Neural progenitor cell (in vitro differentiated cells): ENCODE results near the gene KCNJ18.
"Not testable (repeated sequence)": the region's sequence is repeated elsewhere in the genome, so short reads cannot be mapped to it uniquely, and the experiment has no call there.

ENCODE experiments used
- EZH2 ChIP-seq: fragments of 200-600 bp; sonication (generic); IDR thresholded peaks from 2 replicates; pipeline ENCODE4 v1.6.1; 2017; ENCODE audit warnings: antibody characterized with exemption, mild to moderate bottlenecking, moderate library complexity
- EZH2phosphoT487 ChIP-seq: fragments of 200-600 bp; sonication (generic); IDR thresholded peaks from 2 replicates; pipeline ENCODE4 v1.6.1; 2017; ENCODE audit warnings: antibody characterized with exemption
- TF ChIP-seq, protein P1 (sequence below): fragments of 200-600 bp; sonication (generic); IDR thresholded peaks from 2 replicates; pipeline ENCODE4 v1.5.1; 2017; ENCODE audit warnings: antibody characterized with exemption, mild to moderate bottlenecking

- TF ChIP-seq, protein P1, sequence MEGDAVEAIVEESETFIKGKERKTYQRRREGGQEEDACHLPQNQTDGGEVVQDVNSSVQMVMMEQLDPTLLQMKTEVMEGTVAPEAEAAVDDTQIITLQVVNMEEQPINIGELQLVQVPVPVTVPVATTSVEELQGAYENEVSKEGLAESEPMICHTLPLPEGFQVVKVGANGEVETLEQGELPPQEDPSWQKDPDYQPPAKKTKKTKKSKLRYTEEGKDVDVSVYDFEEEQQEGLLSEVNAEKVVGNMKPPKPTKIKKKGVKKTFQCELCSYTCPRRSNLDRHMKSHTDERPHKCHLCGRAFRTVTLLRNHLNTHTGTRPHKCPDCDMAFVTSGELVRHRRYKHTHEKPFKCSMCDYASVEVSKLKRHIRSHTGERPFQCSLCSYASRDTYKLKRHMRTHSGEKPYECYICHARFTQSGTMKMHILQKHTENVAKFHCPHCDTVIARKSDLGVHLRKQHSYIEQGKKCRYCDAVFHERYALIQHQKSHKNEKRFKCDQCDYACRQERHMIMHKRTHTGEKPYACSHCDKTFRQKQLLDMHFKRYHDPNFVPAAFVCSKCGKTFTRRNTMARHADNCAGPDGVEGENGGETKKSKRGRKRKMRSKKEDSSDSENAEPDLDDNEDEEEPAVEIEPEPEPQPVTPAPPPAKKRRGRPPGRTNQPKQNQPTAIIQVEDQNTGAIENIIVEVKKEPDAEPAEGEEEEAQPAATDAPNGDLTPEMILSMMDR = not testable (repeated sequence)
- not testable (repeated sequence) for TF ChIP-seq EZH2, EZH2phosphoT487
Measured at GRCh38 chr17:21691481-21691880, 842 bp upstream of the KCNJ18 start.
